Measurements from ENCODE around the gene TDRD3. TPM values are rescaled to one million over a fixed set of nuclear protein-coding genes. Genes with fewer than 3 reads are reported as not detected.

TDRD3 gene
- total RNA-seq, 1 donor from 2014 or later: 65.0 TPM

DNA sequence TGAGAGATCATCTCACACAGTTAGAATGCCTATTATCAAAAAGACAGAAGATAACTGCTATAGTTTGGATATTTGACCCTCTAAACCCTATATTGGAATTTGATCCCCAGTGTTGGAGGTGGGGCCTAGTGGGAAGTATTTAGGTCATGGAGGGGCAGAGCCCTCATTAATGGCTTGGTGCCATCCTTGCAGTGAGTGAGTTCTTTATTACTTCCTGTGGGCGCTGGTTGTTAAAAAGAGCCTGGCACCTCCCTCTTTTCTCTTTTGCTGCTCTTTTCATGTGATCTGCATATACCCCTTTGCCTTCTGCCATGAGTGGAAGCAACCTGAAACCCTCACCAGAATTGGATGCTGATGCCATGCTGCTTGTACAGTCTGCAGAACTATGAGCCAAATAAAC is 66.8 kb downstream of the TDRD3 start:
- no peak for DNase-seq

DNA sequence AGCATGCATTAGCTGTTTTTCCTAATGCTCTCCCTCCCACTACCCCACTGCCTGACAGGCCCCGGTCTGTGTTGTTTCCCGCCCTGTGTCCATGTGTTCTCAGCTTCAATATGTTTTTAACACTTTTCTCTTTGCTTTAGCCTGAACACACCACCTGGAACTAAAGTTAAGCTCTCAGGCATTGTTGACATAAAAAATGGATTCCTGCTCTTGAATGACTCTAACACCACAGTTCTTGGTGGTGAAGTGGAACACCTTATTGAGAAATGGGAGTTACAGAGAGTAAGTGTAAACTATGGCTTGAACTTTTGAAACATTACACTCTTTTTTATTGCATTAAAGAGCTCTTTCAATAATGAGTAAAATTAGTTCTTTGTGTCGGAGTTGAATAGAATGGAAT is 70.1 kb downstream of the TDRD3 start:
- no peak for DNase-seq

DNA sequence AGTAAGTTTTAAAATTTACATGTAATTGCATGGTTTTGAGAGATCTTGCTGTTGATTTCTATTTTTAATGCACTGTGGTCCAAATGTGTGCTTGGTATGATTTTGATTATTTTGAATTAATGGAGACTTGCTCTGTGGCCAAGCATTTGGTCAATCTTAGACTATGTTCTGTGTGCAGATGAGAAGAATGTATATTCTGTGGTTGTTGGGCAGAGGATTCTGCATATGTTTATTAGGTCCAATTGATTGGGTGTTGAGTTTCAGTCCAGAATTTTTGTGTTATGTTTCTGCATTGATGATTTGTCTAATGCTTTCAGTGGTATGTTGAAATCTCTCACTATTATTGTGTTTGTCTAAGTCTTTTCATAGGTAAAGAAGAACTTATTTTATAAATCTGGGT is 82.3 kb downstream of the TDRD3 start:
- no peak for DNase-seq

DNA sequence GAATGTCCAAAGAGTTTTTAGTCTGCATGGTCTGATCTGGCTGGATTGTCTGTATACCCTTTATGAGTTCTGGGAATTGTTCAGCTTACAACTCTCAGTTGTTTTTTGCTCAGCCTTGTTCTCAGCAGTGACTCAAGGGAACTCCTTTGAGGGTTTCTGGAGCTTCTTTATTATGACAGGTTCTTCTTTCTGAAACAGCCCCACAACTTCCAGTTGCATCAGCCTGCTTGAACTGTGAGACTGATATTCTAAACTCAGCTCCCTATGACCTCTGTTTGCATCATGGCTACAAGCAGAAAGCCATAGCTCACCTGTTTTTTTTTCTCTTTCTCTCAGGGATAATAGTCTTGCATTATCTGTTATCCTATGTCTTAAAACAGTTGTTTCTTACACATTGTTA is 85.0 kb downstream of the TDRD3 start:
- no peak for DNase-seq

DNA sequence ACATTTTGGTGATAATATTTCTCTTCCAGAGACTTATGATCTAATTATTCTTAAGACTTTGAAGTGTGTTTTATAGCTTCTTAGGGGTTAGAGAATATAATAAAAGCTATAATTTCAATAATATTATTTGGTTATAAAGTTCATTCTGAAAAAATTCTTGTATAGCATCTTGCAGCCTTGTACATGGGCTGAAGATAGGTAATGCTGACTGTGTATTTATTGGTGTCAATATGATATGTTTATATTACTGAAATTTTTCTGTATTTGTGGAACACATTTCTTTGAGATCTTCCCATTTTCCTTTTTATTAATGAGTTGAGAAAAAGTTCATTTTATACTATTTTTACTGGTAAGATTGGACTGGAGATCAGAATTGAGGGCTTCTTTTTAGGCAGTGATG is 87.8 kb downstream of the TDRD3 start:
- no peak for DNase-seq

DNA sequence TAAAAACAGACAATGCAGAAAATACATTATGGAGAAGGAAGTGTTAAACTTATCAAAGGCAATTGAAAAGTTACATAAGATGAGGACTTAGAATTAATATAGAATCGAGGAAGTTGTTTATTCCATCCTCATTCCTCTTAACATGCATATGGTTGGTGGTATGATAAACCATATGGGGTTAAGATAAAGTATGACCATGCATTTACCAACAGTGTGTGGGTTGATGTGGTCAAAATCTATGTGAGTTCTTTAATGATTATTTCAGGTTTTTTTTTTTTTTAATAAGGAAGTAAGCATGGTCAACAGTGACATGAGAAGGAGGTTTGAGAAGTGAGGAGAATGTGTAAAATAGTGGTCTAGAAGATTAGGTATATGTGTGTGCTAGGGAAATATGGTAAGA is 94.5 kb downstream of the TDRD3 start:
- no peak for DNase-seq

DNA sequence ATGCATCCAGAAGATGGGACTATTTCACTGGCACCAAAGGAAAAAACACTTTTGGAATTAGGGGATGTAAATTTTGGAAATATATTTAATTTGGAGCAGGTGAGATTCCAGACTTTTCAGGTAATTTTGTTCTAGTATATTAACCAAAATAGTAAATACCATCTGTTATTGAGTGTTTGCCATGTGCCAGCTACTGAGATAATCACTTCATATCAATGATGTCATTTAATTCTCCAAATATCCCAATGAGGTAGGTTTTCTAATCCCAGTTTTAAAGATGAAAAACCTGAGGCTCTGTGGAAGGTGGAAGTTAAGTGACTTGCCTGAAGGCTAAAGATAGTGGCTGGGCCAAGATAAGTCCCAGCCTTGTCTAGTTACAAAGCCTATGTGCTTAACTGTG is 95.2 kb downstream of the TDRD3 start:
- no peak for DNase-seq

DNA sequence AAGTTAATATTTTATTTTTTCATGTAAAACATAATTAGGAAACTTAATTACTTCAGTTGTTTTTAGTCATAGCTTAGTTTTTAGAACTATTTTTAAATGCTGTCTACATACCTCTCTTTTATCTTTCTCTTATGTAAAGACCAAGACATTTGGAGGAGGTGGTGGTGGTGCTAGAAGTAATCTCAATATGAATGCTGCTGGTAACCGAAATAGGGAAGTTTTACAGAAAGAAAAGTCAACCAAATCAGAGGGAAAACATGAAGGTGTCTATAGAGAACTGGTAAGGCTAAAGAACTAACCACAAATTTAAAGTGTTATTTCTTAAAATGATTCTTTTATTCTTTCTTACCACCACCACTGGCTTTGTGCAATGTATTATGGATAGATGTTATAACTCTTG is 97.3 kb downstream of the TDRD3 start:
- DNase-seq: no peak

DNA sequence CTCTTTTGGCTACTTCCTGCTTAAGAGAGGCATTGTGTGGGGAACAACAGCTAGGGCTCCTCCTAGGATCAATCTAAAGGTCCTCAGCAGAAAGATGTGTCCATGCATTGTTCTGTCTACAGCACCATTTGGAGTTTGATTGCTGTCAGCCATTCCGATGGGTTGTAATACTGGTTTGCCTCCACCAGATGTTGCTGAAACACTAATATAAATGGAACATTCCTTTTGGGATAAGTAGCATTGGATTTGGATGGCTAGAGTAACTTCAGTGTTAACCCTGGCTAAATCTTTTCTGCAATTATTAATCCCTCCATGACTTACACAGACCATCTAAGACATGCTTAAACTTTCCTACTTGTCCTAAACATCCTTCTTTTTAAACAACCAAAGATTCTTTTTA is 104.2 kb downstream of the TDRD3 start:
- no peak for DNase-seq

DNA sequence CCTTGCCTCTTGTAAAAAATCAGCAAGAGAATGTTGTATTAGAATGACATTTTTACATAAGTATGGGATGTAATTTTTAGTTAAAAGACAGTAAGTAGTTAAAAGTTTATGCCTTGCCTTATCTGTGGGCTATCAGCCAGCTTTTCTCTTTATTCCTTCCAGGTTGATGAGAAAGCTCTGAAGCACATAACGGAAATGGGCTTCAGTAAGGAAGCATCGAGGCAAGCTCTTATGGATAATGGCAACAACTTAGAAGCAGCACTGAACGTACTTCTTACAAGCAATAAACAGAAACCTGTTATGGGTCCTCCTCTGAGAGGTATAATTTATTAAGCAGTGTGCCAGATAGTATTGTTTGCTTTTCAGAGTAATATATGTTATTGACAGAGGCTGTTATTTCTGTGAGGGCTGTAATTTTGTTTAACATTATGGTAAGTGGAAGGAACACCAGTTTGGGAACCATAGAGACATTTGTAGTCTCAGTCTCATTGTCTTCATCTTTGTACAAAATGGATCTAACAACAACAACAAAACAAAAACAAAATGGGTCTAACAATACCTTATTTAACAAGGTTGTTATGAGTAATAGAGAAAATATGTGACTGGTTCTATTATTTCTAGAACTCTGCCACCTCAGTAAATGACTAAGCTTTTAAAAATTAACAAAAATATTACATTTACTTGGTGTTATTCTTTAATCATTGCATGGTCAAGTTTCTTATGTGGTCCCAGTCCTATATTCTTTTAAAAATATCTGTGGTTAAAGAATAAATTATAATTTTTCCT is 112.8 kb downstream of the TDRD3 start:
- no peak for DNase-seq

DNA sequence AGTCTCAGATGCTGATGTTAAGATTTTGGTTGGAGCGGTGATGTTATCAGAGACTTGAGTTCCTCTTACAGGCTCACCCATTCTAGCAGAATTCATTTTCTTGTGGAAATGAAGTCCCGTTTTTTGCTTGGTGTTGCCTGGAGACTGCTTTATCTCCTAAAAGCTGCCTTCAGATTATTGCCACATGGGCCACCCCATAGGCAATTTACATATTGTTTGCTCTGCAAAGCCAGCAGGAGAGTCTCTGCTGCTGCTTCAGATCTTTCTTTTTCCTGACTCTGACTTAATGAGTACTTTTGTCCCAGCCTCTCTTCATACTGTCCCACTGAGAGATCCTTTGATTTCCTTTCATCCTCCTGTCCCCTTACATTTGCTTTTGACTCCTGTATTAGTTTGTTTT is 114.6 kb downstream of the TDRD3 start:
- no peak for DNase-seq

DNA sequence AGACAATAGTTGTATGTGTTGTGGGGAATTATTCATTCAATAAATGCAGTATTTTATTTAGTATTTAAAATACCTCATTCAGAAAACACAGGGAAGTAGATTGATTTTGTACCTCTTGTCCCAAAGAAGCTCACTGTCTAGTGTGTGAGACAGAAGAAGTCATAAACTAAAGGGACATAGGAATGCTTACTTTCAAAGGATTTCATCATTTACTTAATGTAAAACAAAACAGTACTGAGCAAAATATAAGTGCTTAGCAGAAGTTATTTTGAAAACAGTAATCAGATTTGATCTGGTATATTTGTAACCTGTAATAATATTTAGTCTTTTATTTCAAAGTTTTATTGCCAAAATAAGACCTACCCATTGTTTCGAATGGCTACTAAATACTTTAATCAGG is 117.9 kb downstream of the TDRD3 start:
- no peak for DNase-seq

DNA sequence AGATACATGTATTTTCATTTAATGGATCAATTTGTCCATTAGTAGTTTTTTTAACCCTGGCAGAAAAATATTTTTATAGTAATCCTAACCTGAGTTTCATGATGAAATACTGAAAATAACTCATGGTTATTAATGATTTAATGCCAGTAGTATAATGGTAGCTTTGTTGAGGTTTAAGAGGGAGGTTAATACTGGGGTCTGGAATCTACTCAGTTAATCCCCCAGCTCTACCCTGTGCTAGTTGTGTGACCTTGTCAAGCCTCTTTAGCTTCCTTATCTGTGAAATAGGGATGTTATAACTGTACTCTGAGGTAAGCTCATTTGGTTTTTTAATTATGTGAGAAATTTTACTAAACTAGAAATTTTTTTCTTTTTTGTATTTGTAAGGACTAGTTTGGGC is 122.5 kb downstream of the TDRD3 start:
- DNase-seq: no peak

DNA sequence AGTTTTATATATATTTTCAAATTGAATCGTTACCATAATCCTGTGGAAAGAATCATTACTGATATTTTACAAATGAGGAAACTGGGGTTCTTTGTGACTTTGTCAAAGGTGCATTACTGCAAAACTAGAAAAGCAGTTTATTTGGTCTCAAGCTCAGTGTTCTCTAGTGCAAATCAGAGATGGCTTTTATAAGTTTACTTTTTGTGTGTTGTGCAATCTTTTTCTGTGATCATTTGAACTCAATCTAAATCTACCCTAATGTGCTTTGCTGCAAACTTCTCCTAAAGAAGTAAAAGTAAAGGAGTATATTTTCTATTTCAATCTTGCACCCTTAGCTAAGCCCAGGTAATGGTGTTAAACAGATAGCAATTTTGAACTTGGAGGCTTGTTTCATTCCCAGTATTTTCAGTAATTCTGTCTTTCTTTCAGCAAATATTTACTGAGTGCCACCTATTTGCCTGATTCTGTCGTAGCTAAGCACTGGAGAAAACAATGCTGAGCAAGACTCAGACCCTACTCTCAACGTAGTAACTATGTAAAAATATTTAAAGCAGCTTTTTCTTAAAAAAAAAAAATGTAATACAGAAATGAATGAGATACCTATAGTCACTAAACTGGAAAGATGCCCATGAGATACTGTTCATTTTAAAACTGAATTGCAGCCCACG is 124.0 kb downstream of the TDRD3 start:
- DNase-seq: no peak

DNA sequence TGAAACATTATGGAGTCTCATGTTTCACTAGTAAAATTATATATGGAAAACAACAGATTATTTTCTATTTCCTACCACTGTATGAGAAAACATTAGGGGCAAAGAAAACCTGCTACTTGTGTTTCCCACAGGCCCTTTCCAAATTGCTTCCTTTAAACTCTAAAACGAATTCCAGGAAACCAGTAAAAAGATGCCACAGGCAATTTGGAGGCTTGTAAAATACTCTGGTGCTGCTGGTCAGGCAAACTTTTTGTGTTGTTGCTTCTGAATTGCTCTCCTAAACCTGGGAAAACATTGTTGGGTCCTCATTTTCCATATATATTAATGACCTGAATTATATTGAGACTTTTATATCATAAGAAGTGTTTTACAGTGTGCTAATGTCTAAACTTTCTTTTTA is 141.5 kb downstream of the TDRD3 start:
- DNase-seq: no peak

DNA sequence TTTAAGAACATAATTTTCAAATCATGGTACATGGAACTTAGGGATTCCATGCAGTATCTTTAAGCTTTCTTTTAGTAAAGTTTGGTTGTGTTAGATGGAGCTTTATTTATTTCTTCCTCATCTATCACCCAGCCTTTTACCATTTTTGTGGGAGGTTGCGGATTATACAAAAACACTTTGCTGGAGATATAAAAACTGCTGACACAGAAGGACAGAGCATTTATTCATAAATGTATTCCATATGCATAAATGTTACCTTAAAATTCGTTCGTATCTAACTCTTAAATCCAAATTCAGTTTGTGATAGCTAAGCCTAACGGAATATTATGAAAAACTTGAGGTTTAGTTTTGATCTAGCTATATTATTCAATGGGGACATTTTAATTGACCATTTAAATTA is 143.3 kb downstream of the TDRD3 start:
- no peak for DNase-seq

DNA sequence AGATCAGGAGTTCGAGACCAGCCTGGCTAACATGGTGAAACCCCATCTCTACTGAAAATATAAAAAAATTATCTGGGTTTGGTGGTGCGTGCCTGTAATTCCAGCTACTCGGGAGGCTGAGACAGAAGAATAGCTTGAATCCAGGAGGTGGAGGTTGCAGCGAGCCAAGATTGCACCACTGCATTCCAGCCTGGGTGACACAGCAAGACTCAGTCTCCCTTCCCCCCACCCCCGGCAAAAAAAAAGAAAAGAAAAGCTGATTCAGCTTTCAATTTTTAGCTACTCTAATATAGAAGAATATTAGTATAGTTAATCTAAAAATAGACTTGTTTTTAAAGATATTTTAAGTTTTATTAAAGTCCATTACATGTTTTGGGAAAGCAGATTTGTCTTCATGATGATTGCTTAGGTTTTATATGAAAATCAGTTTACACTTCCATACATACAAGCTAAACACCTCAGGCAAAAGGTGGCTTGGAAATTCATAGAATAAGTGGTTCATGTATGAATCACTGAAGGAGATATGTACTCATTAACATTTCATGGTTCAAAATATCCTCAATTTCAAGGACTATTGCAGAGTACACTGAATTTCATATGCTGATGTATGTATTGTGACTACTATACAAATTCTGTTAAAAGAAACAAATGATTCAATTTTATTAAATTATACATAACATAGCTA is 165.2 kb downstream of the TDRD3 start:
- no peak for DNase-seq

DNA sequence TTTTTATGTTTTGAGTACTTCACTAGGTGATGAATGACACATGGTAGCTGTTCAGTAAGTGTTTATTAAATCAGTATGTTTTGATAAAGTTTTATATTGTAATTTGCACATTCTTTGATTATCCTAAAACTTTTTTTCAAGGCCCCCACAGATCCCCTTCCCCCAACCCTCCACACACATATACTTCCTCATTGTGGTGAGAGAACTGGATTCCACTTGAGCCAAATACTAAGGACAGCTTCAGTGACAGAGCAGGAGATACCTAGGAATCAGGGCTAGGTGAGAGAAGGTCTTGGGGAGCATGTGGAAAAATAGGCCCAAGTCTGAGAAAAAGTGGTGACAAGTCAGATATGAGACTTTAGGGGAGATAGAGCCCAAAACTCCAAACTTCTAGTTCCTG is 174.6 kb downstream of the TDRD3 start:
- DNase-seq: no peak

DNA sequence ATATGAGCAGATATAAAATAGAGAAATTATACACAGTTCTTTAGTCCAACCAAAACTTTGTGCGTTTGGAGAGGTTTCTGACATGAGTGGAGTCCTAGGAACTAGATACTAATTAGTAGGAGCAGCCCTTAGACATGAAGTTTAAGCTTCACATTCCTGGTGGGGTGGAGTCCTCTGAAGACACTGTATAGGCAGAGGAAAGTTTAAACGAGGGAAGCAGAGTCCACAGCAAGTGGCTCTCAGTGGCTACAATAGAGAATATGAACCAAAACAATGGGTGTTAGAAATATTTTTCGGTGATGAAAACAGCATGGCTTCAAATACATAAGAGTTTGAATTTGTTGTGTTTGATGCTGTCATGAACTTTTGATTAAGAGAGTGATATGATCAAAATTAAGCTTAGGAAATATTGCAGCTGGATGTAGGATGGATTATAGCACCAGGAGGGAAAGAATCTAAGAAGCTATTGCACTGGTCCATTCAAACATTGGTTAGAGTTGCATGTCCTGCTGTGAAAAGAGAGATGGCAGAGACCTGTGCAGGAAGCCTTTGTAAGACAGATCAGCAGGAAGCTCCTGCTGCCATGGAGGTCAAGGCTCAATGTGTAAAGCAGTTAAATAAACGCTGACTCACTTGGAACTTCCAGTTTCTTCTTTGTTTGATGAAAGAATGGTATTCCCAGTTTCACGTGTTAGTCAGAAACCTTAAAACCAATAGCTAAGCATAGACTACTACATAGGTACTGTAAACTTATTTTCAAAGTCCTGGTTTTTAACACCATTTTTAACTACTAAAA is 175.2 kb downstream of the TDRD3 start:
- DNase-seq: no peak

DNA sequence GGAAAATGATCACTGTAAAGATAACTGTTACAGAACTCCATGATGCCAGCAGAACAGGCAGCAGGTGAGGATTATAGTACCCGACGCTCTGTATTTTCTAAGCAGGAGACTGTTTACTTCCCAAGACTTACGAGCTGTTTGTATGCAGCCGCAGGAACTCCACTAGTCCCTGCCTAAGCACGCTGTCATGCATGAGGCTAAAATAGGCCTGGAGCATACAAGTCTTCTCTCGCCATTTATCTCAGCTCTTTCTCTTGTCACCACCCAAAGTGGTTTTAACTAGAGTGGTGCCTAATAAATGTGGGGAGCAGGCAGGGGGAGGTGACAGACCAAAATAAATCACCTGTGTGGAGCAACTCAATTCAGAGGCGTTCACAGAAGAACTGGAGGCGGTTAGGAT is 175.8 kb downstream of the TDRD3 start:
- DNase-seq: no peak

DNA sequence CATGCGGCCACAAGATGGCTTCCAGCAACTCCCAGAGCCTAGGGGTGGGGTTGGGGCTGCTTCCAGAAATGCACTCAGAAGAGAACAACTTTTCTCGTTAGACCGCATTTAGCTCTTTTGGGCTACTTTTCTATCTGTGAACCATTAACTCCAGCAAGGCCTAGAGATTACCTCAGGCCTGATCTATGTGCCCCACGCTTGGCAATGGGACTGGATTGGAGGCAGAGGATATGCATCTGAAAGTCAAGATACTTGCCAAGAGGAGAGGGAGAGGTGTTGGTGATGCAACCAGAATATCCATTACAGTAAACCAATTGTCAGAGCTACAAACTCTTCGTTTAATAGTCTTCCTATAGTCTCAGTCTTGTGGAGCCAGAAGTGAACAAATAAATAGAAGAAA is 177.7 kb downstream of the TDRD3 start:
- no peak for DNase-seq

DNA sequence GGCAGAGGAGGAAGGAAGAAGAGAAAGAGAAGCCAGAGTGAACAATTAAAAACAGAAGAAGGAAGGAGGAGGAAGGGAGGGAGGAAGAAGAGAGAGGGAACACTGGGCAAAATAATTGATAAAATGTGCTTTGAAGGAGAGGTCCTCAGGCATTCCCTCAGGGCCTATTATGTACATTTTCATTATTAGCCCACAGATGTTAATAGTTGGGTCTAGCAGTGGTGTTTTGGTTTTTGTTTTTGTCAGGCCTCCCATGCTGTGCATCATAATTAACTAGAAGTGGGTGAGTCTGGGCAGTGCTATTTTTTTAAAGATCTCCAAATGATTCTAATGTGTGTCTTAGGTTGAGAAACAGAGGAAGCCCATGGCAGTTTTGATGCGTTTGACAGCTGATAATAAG is 178.1 kb downstream of the TDRD3 start:
- DNase-seq: no peak

DNA sequence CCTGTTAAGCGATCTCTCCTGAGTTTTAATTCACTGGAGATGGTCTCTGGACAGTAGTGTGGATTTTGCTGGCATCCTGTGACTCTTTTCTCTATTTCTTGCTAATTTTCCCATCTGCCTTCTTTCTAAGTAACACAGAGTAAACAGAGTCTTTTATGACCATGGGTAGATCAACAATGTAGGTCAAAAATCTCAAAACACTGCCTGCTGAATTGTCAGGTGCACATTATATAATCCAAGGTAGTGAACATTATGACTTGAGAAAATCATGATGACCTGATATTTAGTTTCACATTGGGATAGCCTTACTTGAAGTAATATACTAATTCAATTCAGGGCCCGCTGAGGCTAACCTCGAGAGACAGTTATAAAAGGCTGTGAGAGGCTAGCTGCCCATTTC is 180.7 kb downstream of the TDRD3 start:
- DNase-seq: no peak

All from occipital lobe (tissue), 2 donors.